Stomach (tissue), 4 donors: ENCODE measurements around the gene TGFB1.

Experiments
- CTCF ChIP-seq, 7 experiments: fragments of 450-650 bp in 4 of 7; fragments of 200-600 bp in 3 of 7; sonication (generic) in 3 of 7; IDR thresholded peaks; one replicate each; pipeline ENCODE4 v1.5.1; 2016 to 2019; ENCODE audit warnings: antibody characterized with exemption in 7 of 7, control low read depth in 2 of 7, mild to moderate bottlenecking in 1 of 7
- EP300 ChIP-seq: sonication (generic); formaldehyde crosslinking; IDR thresholded peaks from one replicate; pipeline ENCODE4 v1.6.1; 2017; ENCODE audit warnings: antibody characterized with exemption
- POLR2A ChIP-seq, 4 donors: fragments of 450-650 bp; IDR thresholded peaks; one replicate each; pipeline ENCODE4 v1.6.1; 2016; ENCODE audit warnings: antibody characterized with exemption in 4 of 4, control low read depth in 2 of 4, mild to moderate bottlenecking in 1 of 4, moderate library complexity in 1 of 4

- TF ChIP-seq CTCF (IDR thresholded peaks at IDR 0.05) (no peak), POLR2A (IDR thresholded peaks at IDR 0.05) (no peak), EP300 (no peak)
Observed at GRCh38 chr19:41304706-41305483, 48.8 kb downstream of the TGFB1 start.
